Endothelial cell (in vitro differentiated cells): Measurements from ENCODE around the gene HOXC4. TPM values are rescaled to one million over a fixed set of nuclear protein-coding genes. Genes with fewer than 3 reads are reported as not detected.

Source experiments
- DNase-seq: peaks from one replicate; pipeline ENCODE4 v3.0.0; 2021; ENCODE audit warnings: low spot score
- H3K27ac Mint-ChIP-seq: one replicate; pipeline ENCODE4 v1.8.0; 2021; ENCODE audit warnings: mixed read lengths, inconsistent platforms; ENCODE audit not compliant: unreplicated experiment
- H3K27me3 Mint-ChIP-seq: one replicate; pipeline ENCODE4 v1.8.0; 2021; ENCODE audit warnings: mild to moderate bottlenecking, moderate library complexity, mixed read lengths, inconsistent platforms; ENCODE audit not compliant: unreplicated experiment
- H3K36me3 Mint-ChIP-seq: one replicate; pipeline ENCODE4 v1.8.0; 2021; ENCODE audit warnings: mild to moderate bottlenecking, low read depth, mixed read lengths, inconsistent platforms; ENCODE audit not compliant: unreplicated experiment
- H3K4me1 Mint-ChIP-seq: one replicate; pipeline ENCODE4 v1.8.0; 2021; ENCODE audit warnings: mild to moderate bottlenecking, mixed read lengths, inconsistent platforms; ENCODE audit not compliant: unreplicated experiment
- H3K4me3 Mint-ChIP-seq: one replicate; pipeline ENCODE4 v1.8.0; 2021; ENCODE audit warnings: mild to moderate bottlenecking, mixed read lengths, inconsistent platforms; ENCODE audit not compliant: unreplicated experiment
- H3K9me3 Mint-ChIP-seq: one replicate; pipeline ENCODE4 v1.8.0; 2021; ENCODE audit warnings: mixed read lengths, inconsistent platforms; ENCODE audit not compliant: unreplicated experiment
- total RNA-seq: library from RNA; stranded (reverse); fragmentation: NEBNext Ultra II Directional; extraction: Animal tissue kit (Norgen Biotek cat#: 25700); gene quantifications from one replicate; pipeline ENCODE4 v1.2.1, GENCODE V29; 2021; ENCODE audit not compliant: unreplicated experiment
- TF ChIP-seq, protein P1 (sequence below): fragments of 200-600 bp; sonication (generic); IDR thresholded peaks from one replicate; pipeline ENCODE4 v1.5.0; 2021; ENCODE audit warnings: antibody characterized with exemption; ENCODE audit not compliant: unreplicated experiment

Gene HOXC4
- total RNA-seq, 1 donor from 2014 or later = not detected

DNA sequence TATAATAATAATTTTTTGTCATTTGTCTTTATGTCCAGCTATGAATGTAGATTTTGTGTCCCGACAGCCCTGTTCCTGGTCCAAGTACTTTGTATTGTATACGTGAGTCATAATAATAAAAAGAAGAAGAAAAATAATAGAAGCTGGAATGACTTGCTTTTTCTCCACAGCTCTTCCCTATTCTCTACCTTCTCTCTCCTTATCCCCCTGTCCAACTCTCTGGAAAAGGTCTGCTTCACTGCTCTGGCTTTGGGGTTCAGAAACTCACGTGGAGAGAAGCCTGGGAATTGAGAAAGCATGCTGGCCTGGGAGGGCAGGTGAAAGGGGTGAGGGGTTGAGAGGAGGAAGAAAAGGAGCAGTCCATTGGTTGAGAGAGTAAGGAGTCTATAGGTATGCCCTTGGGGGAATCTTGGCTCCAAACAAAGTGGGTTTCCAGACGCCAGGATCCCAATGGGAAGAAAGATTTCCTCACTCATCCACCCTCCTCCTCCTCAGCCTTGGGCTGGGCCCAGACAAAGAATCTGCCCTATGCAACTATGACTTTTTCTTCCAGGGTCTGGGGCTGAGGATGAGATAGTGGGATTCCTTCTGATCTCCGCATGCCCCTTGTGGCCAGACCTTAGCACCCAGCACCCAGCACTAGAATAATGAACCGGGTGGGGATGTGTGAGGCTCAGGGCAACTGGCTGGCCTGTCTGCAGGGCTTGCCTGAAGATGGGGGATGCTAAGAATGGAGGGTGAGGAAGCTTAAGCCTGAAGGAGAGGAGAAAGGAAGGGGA, 40.8 kb upstream of the HOXC4 start:
- H3K4me3 Mint-ChIP-seq = no peak overlapping the region
- TF ChIP-seq, protein P1, sequence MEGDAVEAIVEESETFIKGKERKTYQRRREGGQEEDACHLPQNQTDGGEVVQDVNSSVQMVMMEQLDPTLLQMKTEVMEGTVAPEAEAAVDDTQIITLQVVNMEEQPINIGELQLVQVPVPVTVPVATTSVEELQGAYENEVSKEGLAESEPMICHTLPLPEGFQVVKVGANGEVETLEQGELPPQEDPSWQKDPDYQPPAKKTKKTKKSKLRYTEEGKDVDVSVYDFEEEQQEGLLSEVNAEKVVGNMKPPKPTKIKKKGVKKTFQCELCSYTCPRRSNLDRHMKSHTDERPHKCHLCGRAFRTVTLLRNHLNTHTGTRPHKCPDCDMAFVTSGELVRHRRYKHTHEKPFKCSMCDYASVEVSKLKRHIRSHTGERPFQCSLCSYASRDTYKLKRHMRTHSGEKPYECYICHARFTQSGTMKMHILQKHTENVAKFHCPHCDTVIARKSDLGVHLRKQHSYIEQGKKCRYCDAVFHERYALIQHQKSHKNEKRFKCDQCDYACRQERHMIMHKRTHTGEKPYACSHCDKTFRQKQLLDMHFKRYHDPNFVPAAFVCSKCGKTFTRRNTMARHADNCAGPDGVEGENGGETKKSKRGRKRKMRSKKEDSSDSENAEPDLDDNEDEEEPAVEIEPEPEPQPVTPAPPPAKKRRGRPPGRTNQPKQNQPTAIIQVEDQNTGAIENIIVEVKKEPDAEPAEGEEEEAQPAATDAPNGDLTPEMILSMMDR = no peak
- H3K9me3 Mint-ChIP-seq = no peaks in the 10 kb centered on the region
- peaks cover 15% of the 10 kb centered on the region for H3K4me1 Mint-ChIP-seq
- no peak overlapping the region for H3K27ac Mint-ChIP-seq
- H3K36me3 Mint-ChIP-seq = no peaks in the 10 kb centered on the region
- peaks cover 29% of the 10 kb centered on the region for H3K27me3 Mint-ChIP-seq
- no peak for DNase-seq

- H3K27ac Mint-ChIP-seq = no peak overlapping the region
- H3K9me3 Mint-ChIP-seq = no peaks in the 10 kb centered on the region
- TF ChIP-seq, protein P1 = no peak
- H3K36me3 Mint-ChIP-seq = no peaks in the 10 kb centered on the region
- H3K27me3 Mint-ChIP-seq = peaks cover 31% of the 10 kb centered on the region
- DNase-seq = no peak
- H3K4me3 Mint-ChIP-seq = no peak overlapping the region
- peaks cover 17% of the 10 kb centered on the region for H3K4me1 Mint-ChIP-seq
Measured at GRCh38 chr12:54014377-54015017, 39.1 kb upstream of the HOXC4 start.

DNA sequence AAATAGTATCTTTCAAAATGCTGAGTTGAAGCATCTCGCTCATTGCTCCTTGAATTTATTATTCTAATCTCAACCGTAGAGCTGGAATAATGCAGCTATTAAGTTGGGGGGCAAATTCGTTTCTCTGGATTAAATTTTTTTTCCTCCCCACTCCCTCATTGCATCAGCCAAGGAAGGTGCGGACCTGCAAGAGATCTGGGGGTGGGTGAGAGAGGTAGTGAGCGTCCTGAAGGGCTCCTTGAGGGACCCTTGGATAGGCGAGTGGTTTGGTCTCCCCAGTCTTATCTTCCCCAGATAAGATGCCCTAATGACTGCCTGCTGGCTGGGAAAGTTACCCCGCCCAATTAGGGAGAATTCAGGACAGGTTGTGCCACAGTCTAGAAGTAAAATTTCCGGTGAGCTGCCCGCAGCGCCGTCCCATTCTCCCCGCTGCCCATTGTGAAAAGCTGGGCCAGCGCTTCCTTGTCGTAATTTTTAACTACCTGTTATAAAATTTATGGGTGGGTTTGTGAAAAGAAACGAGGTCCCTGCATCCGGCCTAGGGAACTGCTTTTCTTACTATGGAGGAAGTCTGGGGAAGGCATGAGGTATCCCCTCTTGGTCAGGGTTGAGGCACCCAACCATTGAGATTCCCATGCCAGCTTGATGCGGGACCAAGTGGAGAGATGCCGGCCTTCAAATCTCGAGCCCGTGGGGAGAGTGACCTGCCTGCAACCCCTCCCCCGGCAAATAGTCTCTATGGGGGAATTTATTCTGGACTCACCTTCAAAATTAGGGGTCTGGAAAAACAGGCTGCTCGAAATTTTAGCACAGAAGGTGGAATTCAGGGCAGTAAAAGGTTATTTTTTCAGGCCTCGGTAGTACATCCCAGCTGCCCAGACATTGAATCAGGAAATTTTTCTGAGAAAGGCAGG, 38.4 kb upstream of the HOXC4 start:
- Mint-ChIP-seq H3K36me3 (no peaks in the 10 kb centered on the region), H3K27me3 (peaks cover 33% of the 10 kb centered on the region), H3K9me3 (no peaks in the 10 kb centered on the region), H3K4me1 (peaks cover 20% of the 10 kb centered on the region), H3K27ac (no peak overlapping the region), H3K4me3 (no peak overlapping the region)
- TF ChIP-seq, protein P1 = no peak
- no peak for DNase-seq

GRCh38 chr12:54016051-54016450, 37.6 kb upstream of the HOXC4 start:
- H3K27me3 Mint-ChIP-seq = peaks cover 34% of the 10 kb centered on the region
- TF ChIP-seq, protein P1 = no peak
- DNase-seq = no peak
- no peaks in the 10 kb centered on the region for H3K9me3 Mint-ChIP-seq
- H3K4me3 Mint-ChIP-seq = no peak overlapping the region
- H3K36me3 Mint-ChIP-seq = no peaks in the 10 kb centered on the region
- peaks cover 17% of the 10 kb centered on the region for H3K4me1 Mint-ChIP-seq
- no peak overlapping the region for H3K27ac Mint-ChIP-seq
